NAMALWA (cell line): ENCODE data around the gene ACKR2.

Experiments used
- DNase-seq: peaks from one replicate; pipeline ENCODE4 v3.0.0-alpha.2; 2015; ENCODE audit warnings: low spot score

Gene ACKR2

GRCh38 chr3:42830437-42831320 is 21.4 kb downstream of the ACKR2 start:
- peak; percentile 51 for DNase-seq

DNA sequence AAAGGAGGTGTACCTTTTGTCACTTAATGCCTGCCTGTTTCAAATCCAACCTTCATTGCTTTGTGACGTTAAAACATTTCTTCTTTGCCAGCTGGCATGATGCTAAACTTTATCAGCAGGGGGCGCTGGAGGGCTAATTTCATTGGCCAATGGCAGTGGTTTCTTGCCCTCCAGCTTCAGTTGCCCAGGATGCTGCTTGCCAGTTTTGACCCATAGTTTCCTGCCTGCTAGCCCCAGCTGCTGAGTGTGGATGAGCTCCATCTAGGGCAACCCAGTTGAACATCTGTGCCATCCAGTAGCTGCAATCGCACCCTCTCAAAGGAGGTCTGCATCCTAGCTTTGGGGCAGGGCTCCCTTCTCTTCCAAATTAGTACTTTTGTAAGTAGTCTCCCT is 22.1 kb downstream of the ACKR2 start:
- DNase-seq: peak; percentile 82

- DNase-seq: no peak
Measured at GRCh38 chr3:42836150-42837123, 27.2 kb downstream of the ACKR2 start.

GRCh38 chr3:42838571-42838970 is 29.3 kb downstream of the ACKR2 start:
- DNase-seq: no peak

DNA sequence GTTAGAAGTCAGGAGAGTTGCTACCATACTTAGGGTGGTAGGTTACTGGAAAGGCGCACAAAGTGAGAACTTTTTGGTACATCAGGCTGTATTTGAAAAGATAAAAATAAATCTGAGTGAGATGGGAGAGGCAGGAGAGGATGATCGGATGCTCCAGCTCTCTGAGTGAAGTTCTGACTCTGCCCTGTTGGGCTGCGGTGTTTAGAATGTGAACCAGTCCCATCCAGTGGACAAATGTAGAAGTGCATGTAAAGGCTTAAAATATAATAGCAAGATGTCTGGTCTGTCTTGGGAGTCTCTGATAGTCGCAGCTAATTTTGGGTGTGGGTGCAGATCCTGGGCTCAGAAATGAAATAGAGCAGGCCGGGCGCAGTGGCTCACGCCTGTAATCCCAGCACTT is 30.4 kb downstream of the ACKR2 start:
- DNase-seq: peak; percentile 76

GRCh38 chr3:42841332-42841731 is 32.1 kb downstream of the ACKR2 start:
- no peak for DNase-seq

GRCh38 chr3:42843713-42844411 is 34.6 kb downstream of the ACKR2 start:
- no peak for DNase-seq

- DNase-seq: no peak
Measured at GRCh38 chr3:42844412-42844713, 35.1 kb downstream of the ACKR2 start.

DNA sequence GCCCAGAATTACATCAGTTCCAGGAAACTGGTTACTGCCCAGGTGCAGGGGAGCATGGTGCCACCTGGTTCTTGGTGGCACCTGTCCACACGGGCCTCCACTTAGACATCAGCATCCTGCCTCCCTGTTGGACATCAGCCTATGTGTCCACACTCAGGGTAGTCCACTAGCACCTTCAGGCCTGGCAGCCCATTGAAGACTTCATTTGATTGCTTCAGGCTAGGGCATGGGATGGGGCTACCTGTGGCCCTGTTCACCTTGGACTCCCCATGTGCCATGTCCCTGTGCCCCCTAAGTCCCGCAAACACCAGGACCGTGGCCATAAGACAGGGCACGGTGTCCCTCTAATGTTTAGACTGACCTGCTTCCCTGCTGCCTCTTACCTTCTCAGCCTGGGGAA is 35.6 kb downstream of the ACKR2 start:
- no peak for DNase-seq

DNA sequence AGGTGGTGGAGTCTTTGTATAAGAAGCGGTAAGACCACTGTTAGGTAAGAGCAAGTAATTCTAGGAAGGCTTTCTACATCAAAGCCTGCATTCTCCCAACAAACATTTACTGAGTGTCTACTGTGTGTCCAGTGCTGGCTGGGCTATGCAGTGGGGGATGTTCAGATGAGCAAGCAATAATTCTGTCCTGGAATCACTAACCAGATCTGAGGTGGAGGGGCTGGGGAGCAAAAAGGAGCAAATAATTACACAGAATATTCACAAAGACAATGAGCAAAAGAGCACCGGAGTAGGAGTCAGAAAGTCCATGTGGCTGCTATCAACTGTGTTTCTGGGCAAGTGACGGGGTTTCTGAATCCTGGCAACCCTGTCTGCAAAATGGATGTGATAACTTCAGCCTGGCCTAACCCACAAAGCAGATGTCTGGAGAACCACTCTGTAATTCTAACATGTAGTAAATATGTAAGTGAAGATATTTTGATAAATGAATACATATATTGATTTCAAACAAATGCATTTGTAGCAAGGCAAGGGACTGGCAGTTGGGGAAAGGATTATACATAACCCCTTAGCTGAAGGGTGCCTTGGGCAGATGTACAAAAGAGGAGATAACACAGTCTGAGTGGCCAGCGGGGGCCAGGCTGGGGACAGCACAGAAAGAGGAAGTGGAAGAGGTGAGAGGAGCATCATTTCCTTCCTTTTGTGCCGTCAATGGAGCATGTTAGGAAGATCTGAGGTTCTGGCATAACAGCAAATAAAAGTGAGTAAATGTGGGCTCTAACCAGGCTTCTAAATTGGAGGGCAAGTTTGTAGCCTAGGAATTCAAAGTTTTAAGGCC is 37.7 kb downstream of the ACKR2 start:
- DNase-seq: peak; percentile 25

- no peak for DNase-seq
Measured at GRCh38 chr3:42847731-42848130, 38.5 kb downstream of the ACKR2 start.

- no peak for DNase-seq
Measured at GRCh38 chr3:42849017-42849416, 39.8 kb downstream of the ACKR2 start.

- no peak for DNase-seq
Measured at GRCh38 chr3:42850263-42850662, 41.0 kb downstream of the ACKR2 start.

GRCh38 chr3:42851228-42851834 is 42.1 kb downstream of the ACKR2 start:
- no peak for DNase-seq

DNA sequence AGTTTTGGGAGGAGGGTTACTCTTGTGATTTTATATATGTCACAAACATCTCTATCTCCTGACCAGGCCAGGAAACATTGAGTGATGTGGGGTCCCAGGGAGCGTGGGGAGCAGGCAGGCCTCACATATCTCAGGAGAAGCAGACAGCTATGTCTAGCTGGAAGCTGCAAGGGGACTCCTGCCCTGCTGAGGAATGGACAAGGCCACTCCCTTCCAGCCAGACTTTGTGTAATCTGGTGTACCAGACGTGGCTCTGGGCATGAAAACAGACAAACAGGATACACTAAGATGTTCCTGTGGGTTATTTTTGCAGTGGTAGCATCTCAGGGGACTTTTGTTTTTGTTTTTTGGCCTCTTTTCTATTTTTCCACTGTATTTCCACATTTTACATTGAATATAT is 43.2 kb downstream of the ACKR2 start:
- no peak for DNase-seq

GRCh38 chr3:42853056-42853455 is 43.8 kb downstream of the ACKR2 start:
- no peak for DNase-seq

- DNase-seq: no peak
Measured at GRCh38 chr3:42853739-42854302, 44.6 kb downstream of the ACKR2 start.

DNA sequence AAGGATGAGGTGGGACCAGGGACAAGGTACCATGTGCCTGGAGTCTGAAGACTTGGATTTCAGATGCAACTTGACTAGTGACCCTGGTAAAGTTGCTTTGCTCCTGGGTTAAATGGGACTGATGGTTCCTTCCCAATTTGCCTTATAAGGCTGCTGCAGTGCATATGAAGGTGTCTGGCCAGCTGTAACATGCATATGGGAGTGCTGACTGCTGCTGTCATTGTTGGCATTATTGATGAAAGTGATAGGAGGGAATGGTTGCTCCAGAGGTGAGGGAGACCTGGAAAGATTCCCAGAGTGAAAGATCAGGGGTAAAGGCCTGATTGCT is 45.9 kb downstream of the ACKR2 start:
- DNase-seq: no peak

GRCh38 chr3:42855547-42856380 is 46.5 kb downstream of the ACKR2 start:
- DNase-seq: no peak

- DNase-seq: no peak
Measured at GRCh38 chr3:42856544-42856943, 47.3 kb downstream of the ACKR2 start.
